Fibroblast of skin of left biceps (primary cell): ENCODE data around the gene MRPL55.

ENCODE experiments used
- DNase-seq, 2 experiments: peaks; one replicate each; pipeline ENCODE4 v3.0.0-alpha.2; 2013; ENCODE audit warnings: low read depth in 2 of 2

MRPL55 gene

GRCh38 chr1:228084797-228085196 is 24.3 kb downstream of the MRPL55 start:
- DNase-seq = no peak

- no peak for DNase-seq
Observed at GRCh38 chr1:228084325-228084724, 24.8 kb downstream of the MRPL55 start.

- DNase-seq = no peak
Observed at GRCh38 chr1:228083871-228084278, 25.2 kb downstream of the MRPL55 start.

- no peak for DNase-seq
Observed at GRCh38 chr1:228082918-228083870, 25.9 kb downstream of the MRPL55 start.

GRCh38 chr1:228082214-228082917 is 26.7 kb downstream of the MRPL55 start, which contains the start of gene ARF1:
Gene ARF1, plus strand, starts transcription at chr1:228082708. Its CDS starts 14,407 bp downstream, at chr1:228097115.
- peak; percentile 79 to 85 for DNase-seq

- DNase-seq = no peak
Observed at GRCh38 chr1:228081578-228082213, 27.4 kb downstream of the MRPL55 start.

- DNase-seq = no peak
Observed at GRCh38 chr1:228081144-228081543, 28.0 kb downstream of the MRPL55 start.

GRCh38 chr1:228079601-228080263 is 29.4 kb downstream of the MRPL55 start:
- no peak for DNase-seq

- DNase-seq = no peak
Observed at GRCh38 chr1:228079013-228079412, 30.1 kb downstream of the MRPL55 start.

- no peak for DNase-seq
Observed at GRCh38 chr1:228077565-228078330, 31.4 kb downstream of the MRPL55 start.

- no peak for DNase-seq
Observed at GRCh38 chr1:228076796-228077430, 32.2 kb downstream of the MRPL55 start.

- DNase-seq = no peak
Observed at GRCh38 chr1:228075801-228076271, 33.3 kb downstream of the MRPL55 start.

GRCh38 chr1:228074954-228075730 is 34.0 kb downstream of the MRPL55 start:
- DNase-seq = no peak

- no peak for DNase-seq
Observed at GRCh38 chr1:228073857-228074545, 35.1 kb downstream of the MRPL55 start.

- DNase-seq = no peak
Observed at GRCh38 chr1:228073061-228073856, 35.8 kb downstream of the MRPL55 start.

- no peak for DNase-seq
Observed at GRCh38 chr1:228072658-228073043, 36.4 kb downstream of the MRPL55 start.

GRCh38 chr1:228071839-228072657 is 37.1 kb downstream of the MRPL55 start:
- no peak for DNase-seq
